PC-9 (cell line): ENCODE measurements around the gene PAFAH2.

Source experiments
- CTCF ChIP-seq: fragments of 200-600 bp; sonication (generic); conservative IDR thresholded peaks from 2 replicates; pipeline ENCODE4 v1.6.1; 2017; ENCODE audit warnings: mixed run types, antibody characterized with exemption, mild to moderate bottlenecking, moderate library complexity
- EZH2 ChIP-seq: fragments of 200-600 bp; sonication (generic); IDR thresholded peaks from 2 replicates; pipeline ENCODE4 v1.8.0; 2017; ENCODE audit warnings: antibody characterized with exemption, low read depth

- TF ChIP-seq CTCF (no peak), EZH2 (no peak)
Observed at GRCh38 chr1:25944986-25945385, 52.9 kb downstream of the PAFAH2 start.
